ENCODE results near the gene CFAP68. TPM values are rescaled to one million over a fixed set of nuclear protein-coding genes. Genes with fewer than 3 reads are reported as not detected.

CFAP68 gene
- total and polyA plus RNA-seq, 9 of the 15 experiments (the other 6 are each of a cell fraction or from before 2014, with no cell fraction given), result 22.8 to 72.3 (median 52.5) TPM

DNA sequence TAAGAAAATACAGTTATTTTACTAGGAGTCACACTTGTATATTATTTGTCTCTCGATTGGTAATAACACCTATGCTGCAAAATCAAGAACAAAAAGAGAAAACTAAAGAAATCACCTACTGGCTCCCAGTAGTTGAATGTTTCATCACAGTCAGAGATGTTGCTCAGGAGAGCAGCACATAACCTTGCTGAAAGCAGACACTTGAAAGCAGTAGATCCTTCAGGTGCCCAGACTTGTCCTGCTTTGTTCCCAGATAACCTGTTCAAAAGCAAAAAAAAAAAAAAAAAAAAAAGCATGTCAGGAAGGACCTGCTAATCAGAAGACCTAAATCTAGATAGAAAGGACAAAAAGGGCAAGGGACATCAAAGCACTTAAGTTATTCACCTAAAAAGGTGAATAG is 9.2 kb upstream of the CFAP68 start:
- no peaks in the 10 kb centered on the region for H3K9me1 ChIP-seq (ENCODE audit: control insufficient read depth, insufficient read depth, low read length)
- DNase-seq (ENCODE audit: extremely low read depth in 1 of 4, low spot score in 3 of 4) (no peak), ATAC-seq (no peak), FAIRE-seq (no peak)
- no TSS peak for BruUV-seq (replicated peaks)
- 31% methylated on average over 1 of the region's 1 CpG for WGBS (ENCODE audit: insufficient coverage, low coverage, missing lambda C conversion rate)
- no peak overlapping the region; the same call in 2 of the 3 replicates for H3K27ac ChIP-seq (ENCODE audit: extremely low read depth, low read depth, low read length)
- peaks cover 3 to 4% of the 10 kb centered on the region in 2 experiments; a peak in 2 of 5 replicates for H3K4me1 ChIP-seq (replicated peaks in 1 of 2; ENCODE audit: control insufficient read depth in 2 of 2, insufficient read depth in 2 of 2, low read length in 2 of 2)
- no peaks in the 10 kb centered on the region for H3K9me3 ChIP-seq (replicated peaks; ENCODE audit: control insufficient read depth, insufficient read depth, low read depth, low read length)
- no peak overlapping the region for H3K4me3 ChIP-seq
- peak overlapping the region; percentile 91; the same call in 1 of the 2 replicates for H3K4me2 ChIP-seq (ENCODE audit: insufficient read depth, low read length)
- peak overlapping the region in 1 of 2 experiments; percentile 5; a peak in 1 of 4 replicates for H3K9ac ChIP-seq (ENCODE audit: insufficient read depth in 1 of 2, low read depth in 2 of 2, low read length in 2 of 2)
- H2AFZ ChIP-seq (ENCODE audit: low read depth, low read length), result no peak overlapping the region
- ChIA-PET CTCF (ENCODE audit: low intra/inter-chr PET ratio) (no interaction called here), POLR2A (interaction anchor here (0.6 to 2.7 kb wide), 8 partner anchors 8 to 277 kb away, joined by 3 to 18 read pairs (median 5); no protein-coding TSS in a partner anchor)
- TF ChIP-seq, protein P1, sequence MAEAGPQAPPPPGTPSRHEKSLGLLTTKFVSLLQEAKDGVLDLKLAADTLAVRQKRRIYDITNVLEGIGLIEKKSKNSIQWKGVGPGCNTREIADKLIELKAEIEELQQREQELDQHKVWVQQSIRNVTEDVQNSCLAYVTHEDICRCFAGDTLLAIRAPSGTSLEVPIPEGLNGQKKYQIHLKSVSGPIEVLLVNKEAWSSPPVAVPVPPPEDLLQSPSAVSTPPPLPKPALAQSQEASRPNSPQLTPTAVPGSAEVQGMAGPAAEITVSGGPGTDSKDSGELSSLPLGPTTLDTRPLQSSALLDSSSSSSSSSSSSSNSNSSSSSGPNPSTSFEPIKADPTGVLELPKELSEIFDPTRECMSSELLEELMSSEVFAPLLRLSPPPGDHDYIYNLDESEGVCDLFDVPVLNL (CRISPR knock-in tag; IDR thresholded peaks at IDR 0.05; ENCODE audit: low read depth), result no peak
- TF ChIP-seq MAFG (tag; conservative IDR thresholded peaks at IDR 0.05) (no peak), SMAD2 (IDR thresholded peaks at IDR 0.05; ENCODE audit: low read depth, low read length) (no peak), ZNF780A (CRISPR knock-in tag; IDR thresholded peaks at IDR 0.05) (no peak), PHB2 (IDR thresholded peaks at IDR 0.05; ENCODE audit: low read depth) (no peak), ZFP91 (CRISPR knock-in tag; IDR thresholded peaks at IDR 0.05) (no peak), ZNF212 (CRISPR knock-in tag; IDR thresholded peaks at IDR 0.05) (no peak)
- TF ChIP-seq, protein P2, sequence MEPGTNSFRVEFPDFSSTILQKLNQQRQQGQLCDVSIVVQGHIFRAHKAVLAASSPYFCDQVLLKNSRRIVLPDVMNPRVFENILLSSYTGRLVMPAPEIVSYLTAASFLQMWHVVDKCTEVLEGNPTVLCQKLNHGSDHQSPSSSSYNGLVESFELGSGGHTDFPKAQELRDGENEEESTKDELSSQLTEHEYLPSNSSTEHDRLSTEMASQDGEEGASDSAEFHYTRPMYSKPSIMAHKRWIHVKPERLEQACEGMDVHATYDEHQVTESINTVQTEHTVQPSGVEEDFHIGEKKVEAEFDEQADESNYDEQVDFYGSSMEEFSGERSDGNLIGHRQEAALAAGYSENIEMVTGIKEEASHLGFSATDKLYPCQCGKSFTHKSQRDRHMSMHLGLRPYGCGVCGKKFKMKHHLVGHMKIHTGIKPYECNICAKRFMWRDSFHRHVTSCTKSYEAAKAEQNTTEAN (CRISPR knock-in tag; IDR thresholded peaks at IDR 0.05), result no peak
- in situ Hi-C loops (cut with MboI) (no loop called here), intact Hi-C loops (cut with micrococcal nuclease) (no loop called here)
- peaks cover 32% of the 10 kb centered on the region for H3K36me3 ChIP-seq (ENCODE audit: control insufficient read depth, insufficient read depth, low read length)
- no peaks in the 10 kb centered on the region for H4K20me1 ChIP-seq (replicated peaks; ENCODE audit: control insufficient read depth, insufficient read depth, low read length)
- peaks cover 10% of the 10 kb centered on the region; the same call in 2 of the 3 replicates for H3K79me2 ChIP-seq (ENCODE audit: control insufficient read depth, insufficient read depth, low read length)
- no peaks in the 10 kb centered on the region for H3K27me3 ChIP-seq (ENCODE audit: control insufficient read depth in 2 of 2, insufficient read depth in 2 of 2, low read length in 2 of 2)
